Upper lobe of left lung (tissue), 4 donors: ENCODE results near the gene C16orf74.

Experiments used
- CTCF ChIP-seq, 6 experiments: fragments of 450-650 bp in 4 of 6; fragments of 200-600 bp in 2 of 6; sonication (generic) in 2 of 6; IDR thresholded peaks; one replicate each; pipeline ENCODE4 v1.5.1; 2016 to 2019; ENCODE audit warnings: antibody characterized with exemption in 6 of 6
- POLR2A ChIP-seq, 4 donors: fragments of 450-650 bp; IDR thresholded peaks; one replicate each; pipeline ENCODE4 v1.5.1; 2016 to 2017; ENCODE audit warnings: antibody characterized with exemption in 4 of 4, mild to moderate bottlenecking in 2 of 4

GRCh38 chr16:85690469-85691064 is 60.3 kb downstream of the C16orf74 start:
- TF ChIP-seq POLR2A (IDR thresholded peaks at IDR 0.05) = no peak
- TF ChIP-seq CTCF (IDR thresholded peaks at IDR 0.05) = no peak
